Measurements from ENCODE around the gene NOXA1.

The NOXA1 gene

DNA sequence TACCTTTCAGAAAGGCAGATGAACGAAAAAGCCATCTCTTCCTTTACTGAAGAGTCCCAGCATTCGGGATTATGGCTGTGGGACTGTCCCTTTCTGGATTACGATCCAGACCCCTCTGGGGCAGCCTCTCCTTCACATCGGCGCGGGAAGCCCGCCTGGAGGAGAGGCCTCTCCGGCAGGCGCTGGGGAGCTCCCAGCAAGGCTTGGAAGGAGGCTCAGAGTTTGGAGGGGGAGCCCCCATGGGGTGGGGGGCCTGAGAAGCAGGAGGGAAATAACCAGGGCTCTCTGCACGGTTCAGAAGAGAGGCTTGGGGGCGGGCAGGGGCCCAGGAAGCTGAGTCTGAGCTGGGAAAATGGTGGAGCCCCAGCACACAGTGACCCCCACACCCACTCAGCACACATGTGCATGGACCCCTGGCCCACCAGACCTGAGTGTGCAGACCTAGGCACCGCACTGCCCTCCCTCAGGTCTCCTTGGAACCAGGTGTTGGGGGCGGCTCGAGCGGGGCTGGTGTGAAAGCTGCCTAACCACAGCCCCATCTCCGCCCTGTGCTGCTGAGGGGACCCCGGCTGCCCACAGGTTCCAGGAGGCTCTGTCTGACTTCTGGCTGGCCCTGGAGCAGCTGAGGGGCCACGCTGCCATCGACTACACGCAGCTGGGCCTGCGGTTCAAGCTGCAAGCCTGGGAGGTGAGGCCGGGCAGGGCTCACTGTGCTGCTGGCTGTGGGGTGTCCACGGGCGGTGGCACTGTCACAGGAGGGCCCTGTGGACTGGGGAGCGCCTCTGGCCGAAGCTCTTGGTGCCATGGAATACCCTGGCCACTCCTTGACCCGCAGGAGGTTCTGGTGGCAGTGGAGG lies 4.5 kb downstream of the NOXA1 start:
- no peak for DNase-seq (ENCODE audit: low read depth)

DNA sequence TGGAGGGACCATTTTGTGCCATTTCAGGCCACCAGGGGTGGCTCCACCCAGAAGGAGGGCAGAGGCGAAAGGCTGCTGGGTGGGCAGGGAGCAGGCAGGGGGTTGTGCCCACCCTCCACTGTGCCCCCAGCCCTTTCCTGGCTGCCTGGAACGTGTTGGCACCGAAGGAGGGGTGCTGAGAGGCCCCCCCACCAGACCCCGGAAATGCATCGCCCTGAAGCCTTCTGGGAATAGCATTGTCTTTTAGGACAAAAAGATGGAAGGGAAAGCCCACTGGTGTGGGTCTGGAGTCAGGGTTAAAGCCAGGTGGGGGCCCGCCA lies 5.1 kb downstream of the NOXA1 start:
- DNase-seq (ENCODE audit: low read depth): no peak

DNA sequence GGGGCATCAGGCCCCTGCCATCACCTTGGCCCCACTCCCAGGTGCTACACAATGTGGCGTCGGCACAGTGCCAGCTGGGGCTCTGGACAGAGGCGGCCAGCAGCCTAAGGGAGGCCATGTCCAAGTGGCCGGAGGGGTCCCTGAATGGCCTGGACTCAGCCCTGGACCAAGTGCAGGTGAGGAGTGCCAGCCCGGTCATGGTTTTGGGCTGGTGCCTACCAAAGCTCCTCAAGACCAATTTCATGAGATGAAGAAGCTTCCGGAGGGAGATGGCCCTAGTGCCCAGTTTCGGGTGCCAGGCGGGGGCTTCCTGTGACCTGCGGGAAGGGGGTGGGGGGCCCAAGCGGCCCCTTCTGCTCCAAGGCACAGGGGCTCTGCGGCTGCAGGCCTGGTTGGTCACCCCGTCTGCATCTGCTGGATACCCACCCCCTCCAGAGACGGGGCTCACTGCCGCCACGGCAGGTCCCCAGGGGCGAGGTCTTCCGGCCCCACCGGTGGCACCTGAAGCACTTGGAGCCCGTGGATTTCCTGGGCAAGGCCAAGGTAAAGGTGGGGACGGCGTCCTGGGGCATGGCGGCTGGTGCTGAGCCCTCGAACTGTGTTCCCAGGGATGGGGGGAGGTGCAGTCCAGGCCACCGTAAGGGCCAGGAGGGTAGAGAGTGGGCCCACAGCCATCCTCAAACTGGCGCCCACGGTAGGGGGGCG lies 5.8 kb downstream of the NOXA1 start:
- DNase-seq (ENCODE audit: low read depth): no peak

DNA sequence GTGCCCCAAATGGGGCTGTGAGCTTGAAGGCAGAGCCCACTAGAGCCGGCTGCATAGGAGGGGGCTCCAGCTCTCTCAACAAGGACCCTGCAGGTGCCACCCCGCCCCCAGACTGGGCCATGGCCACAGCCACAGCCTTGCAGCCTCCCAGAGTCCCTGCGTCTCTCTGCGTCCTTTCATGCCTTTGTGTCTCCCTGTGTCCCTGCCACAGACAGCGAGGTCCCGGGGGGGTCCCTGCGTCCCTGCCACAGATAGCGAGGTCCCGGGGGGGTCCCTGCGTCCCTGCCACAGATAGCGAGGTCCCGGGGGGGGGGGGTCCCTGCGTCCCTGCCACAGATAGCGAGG lies 6.3 kb downstream of the NOXA1 start:
- DNase-seq (ENCODE audit: low read depth): no peak

DNA sequence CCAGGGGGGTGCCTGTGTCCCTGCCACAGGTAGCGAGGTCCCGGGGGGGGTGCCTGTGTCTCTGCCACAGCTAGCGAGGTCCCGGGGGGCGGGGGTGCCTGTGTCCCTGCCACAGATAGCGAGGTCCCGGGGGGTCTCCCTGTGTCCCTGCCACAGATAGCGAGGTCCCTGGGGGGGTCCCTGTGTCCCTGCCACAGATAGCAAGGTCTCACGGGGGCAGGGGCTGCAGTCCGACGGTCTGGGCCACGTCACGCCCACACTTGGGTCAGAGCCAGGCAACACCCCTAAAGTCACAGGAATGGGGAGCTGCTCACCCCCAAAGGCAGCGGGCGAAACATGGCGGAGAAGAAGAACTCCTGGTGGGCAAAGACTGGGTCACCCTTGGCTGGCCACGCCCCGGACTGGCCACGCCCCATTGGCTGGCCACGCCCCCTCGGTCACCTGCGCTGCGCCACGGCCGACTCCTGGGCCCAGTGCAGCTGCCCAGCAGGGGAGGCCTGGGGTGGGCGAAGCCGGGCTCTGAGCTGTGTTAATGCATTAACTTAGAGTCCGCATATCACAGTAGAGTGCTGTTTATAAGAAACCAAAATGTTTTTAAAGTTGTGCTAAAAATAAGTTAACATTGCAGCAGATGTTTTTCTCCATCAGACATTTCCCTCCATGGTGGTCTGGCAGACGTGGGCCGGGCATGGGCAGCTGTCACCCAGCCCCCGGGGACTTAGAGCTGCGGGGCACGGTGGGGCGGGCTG lies 7.0 kb downstream of the NOXA1 start:
- DNase-seq (ENCODE audit: low read depth): no peak

DNA sequence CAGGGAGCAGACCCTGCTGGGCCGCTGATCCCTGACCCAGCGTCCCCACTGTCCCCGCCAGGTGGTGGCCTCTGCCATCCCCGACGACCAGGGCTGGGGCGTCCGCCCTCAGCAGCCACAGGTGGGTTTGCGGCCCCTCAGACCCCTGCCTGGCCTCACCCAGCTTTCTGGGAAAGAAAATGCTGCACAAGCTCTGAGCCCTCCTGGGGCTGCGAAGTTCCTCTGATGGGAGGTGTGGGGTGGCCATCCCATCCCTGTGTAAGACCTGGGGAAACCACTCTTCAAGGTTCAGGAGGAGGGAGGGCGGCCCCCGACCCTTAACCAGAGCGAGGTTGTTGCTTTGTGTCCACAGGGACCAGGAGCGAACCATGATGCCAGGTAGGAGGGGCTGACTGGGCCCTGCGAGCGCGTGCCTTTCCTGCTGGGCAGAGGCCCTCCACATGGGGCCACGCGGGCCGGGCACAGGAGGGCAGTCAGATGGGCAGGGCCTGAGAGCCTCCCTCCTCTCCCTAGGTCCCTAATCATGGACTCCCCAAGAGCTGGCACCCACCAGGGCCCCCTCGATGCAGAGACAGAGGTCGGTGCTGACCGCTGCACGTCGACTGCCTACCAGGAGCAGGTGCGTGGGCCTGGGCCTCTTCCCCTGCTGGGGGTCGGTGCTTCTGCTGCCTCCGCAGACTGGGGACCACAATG lies 7.7 kb downstream of the NOXA1 start:
- no peak for DNase-seq (ENCODE audit: low read depth)

DNA sequence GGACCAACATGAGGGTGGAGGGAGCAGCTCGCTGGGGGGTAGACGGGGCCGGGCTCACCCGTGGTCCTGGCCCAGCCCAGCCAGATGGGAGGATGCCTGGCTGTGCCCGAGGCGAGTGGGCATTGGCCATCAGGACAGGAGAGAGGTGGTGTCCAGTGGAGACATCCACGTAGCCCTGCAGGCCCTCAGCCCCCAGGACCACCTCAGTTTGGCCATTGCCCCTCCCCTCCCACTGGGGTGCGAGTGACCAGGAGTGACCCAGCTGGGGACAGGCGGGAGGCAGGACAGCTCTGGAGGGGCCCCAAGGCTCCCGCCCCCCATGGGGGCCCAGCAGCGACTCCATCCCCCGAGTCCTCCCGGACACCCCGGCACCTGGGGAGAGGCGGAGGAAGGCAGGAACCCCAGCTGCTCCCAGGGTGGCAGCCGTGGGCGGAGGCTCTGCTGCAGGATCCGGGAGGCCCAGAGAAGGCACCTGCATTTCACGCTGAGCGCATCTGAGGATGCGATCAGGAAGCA lies 8.3 kb downstream of the NOXA1 start:
- DNase-seq (ENCODE audit: low read depth): no peak

DNA sequence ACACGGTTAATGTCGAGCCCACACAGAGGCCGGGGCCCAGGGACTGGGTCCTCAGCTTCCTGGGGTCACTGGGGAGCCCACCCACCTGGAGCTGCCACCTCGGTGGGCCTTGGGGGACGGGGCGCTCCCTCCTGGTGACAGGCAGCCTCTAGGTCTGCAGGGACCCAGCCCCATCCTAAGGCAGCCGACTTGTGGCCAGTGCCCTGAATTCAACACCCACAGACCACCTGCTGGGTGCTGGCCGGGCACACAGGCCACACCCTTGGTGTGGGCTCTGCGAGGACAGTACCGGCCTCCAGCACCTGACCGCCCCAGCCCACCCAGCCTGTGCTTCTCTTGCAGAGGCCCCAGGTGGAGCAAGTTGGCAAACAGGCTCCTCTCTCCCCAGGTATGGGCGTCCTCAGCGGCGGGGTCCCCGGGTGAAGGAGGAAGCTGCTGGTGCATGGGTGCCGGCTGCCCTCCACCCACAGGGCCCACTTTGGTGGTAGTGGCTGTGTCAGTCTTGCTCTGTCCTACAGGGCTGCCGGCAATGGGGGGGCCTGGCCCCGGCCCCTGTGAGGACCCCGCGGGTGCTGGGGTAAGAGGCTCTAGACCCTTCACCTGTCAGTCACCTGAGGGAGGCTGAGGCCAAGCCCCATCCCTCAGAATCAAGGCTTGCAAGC lies 9.6 kb downstream of the NOXA1 start:
- no peak for DNase-seq (ENCODE audit: low read depth)

DNA sequence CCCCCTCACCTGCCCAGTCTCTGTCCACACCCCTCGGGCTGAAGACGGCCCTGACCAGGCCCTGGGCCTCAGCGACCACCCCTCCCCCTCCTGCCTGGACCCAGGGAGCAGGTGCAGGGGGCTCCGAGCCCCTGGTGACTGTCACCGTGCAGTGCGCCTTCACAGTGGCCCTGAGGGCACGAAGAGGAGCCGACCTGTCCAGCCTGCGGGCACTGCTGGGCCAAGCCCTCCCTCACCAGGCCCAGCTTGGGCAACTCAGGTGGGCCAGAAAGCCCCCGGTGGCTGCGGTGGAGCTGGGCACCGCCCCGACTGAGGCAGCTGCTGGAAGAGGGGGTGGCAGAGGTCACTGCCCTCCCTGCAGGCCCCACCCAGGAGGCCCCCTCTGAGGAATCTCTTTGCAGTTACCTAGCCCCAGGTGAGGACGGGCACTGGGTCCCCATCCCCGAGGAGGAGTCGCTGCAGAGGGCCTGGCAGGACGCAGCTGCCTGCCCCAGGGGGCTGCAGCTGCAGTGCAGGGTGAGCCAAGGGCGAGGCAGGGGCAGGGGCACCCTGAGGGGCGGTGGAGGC lies 10.2 kb downstream of the NOXA1 start:
- DNase-seq (ENCODE audit: low read depth): no peak

DNA sequence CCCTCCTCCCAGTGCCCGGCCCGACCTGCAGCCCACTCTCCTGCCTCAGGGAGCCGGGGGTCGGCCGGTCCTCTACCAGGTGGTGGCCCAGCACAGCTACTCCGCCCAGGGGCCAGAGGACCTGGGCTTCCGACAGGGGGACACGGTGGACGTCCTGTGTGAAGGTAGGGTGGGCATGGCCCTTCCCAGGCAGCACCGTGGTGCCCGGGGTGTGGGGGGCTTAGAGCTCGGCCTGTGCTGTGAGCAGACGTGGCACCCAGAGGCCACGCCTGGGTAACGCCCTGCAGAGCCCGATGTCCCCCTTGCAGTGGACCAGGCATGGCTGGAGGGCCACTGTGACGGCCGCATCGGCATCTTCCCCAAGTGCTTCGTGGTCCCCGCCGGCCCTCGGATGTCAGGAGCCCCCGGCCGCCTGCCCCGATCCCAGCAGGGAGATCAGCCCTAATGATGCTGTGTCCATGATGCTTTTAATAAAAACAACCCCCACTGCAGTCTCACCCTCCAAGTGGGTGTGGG lies 10.8 kb downstream of the NOXA1 start:
- no peak for DNase-seq (ENCODE audit: low read depth)

DNA sequence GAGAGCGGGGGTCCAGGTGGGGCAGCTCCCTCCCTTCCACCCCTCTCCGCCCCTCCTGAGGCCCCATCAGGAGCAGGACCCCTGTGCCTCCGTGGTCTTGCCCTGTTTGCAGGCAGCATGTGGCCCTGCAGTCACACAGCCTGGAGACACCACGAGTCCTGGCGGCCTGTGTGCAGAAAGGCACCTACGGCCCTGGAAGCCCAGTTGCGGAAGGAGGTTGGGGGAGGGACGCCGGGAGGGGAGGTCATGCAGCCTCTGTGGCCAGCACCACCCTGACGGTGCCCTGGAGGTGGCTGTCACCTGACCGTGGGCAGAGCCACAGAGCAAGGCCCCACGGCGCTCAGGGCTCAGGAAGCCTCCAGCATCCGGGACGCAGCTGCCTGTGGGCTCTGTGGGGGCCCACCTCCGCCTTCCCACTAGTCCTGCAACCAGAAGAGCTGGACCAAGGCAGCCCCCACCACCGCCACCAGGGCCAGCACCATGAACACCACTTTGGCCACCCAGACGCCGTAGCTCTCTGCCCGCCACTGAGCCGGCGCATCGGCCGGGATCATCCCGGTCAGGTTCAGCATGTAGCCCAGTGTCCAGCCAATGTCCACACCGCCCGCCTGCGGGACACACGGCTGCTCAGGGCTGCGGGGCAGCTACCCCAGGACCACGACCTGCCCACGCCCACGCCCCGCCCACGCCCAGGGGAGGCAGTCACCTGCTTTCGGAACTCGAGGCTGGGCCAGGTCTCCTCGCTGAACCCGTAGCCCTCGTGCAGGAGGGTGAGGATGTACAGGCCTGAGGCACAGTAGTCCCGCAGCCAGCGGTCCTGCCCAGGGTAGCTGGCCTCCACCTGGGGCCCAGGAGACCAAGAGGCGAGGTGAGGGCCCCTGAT lies 11.5 kb downstream of the NOXA1 start:
- no peak for DNase-seq (ENCODE audit: low read depth)

DNA sequence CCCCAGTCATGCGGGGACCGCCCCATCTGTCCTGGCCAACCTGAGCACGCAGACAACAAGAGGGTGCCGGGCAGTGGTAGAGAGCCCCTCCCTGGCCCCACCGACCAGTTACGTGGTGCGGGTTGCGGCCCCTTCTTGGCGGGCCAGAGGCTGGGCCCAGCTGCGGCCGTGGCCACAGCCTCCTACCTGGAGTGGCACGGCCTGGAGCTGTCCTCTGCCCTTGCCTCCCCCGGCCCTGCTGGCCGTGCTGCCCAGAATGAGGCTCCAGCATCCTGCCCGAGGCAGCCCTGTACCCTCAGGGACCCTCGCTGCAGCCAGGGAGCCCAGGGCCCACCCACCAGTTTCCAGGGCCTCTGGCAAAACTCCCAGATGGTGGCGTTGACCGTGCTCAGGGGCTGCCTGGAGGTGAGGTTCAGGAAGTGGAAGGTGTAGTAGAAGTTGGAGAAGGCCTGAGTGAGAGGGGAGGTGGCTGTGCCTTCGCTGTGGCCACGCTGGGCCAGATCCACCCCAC lies 12.2 kb downstream of the NOXA1 start:
- DNase-seq (ENCODE audit: low read depth): no peak

DNA sequence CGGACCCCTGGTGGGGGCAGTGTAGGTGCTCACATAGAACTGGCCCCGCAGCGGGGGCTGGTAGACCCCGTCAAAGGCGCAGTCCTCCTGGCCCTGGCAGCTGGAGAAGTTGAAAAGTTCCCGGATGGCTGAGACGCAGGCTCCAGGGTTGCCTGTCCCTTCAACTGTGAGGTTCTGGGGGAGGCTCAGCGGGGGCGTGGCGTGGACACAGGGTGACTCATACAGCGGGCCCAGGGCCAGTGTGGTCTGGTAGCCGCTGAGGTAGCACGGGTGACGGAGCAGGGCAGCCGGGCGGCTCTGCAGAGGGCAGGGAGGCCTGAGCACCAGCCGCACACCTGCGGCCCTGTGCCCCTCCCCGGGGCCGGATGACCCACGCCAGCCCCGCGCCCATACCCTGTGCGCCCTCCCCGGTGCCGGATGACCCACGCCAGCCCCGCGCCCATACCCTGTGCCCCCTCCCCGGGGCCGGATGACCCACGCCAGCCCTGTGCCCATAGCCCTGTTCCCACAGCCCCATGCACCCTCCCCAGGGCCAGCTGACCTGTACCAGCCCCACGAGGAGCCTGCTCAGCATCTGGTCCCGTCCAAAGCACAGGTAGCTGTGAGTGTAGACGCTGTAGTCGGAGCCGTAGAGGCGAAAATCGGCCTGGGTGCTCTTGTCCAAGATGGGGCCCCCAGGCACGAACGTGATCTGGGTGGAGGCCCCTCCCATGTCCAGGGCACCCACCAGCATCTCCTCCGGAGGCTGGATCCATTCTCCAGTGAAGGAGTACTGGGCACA lies 13.0 kb downstream of the NOXA1 start:
- DNase-seq (ENCODE audit: low read depth): no peak

DNA sequence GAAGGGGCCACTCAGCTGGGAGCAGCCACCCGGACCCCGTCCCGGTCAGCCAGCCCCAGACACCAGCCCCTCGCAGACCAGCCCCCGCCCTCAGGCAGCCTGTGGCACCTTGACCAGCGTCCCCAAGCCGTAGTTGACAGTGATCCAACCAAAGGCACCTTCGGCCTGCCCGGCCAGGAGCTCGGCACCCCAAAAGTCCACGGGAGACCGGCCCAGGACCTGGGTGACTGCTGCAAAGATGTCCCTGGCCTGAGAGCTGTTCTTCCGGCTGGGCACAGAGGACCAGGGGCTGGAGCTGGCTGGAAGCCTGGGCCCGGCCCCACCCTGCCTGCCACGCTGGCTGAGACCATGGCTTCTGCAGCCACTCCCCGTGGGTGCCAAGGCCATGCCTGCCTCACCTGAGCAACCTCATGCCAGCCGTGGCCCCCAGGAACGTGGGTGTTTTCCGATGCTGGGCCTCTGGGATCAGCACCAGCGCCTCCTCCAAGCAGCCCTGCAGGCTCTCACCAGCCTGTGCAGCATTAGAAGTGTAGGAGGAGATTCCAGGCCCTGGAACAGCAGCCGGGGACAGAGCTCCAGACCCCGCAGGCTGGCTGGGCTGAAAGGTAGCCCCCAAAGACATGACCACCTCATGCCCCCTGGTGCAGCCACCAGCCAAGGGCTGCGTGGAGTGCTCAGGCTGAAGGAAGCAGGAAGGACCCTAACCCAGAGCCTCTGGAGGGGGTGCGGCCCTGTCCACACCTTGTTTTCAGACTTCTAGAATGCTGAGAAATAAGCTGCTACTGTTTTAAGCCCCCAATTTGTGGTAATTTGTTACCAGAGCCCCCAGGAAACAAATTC lies 13.8 kb downstream of the NOXA1 start:
- no peak for DNase-seq (ENCODE audit: low read depth)

DNA sequence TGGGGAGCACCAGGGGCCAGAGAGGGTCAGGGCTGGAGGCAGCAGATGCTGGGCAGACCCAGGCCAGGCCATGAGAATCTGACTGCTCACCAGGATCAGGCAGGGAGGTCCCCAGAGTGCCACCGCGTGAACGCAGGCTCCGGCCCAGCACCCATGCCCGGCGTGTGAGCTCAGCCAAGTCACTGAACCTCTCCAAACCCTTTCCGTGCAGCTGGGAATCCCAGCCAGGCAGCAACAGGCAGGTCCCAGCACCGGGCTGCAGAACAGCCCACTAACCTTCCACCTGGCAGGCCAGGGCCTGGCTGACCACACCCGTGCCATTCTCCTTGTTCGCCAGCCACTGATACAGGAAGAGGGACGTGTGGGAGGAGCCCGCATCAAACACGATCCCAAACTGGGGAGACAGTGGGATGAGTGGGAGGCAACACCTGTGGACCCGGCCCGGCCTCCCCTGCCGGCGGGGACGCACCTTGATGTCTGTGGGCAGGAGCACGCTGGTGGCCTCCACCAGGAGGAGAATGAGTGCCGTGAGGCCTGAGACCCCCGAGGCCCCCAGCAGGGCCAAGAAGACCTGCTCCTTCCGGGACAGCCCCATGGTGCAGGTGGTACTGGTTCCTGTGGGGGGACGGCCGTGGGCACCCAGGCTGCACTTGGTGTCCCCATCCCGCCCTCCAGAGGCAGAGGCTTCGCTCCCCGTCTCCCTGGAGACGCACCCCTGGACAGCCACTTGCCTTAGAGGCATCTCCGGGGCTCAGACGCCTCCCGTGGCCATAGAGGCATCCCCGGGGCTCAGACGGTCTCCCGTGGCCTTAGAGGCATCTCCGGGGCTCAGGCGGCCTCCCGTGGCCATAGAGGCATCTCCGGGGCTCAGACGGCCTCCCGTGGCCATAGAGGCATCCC lies 14.7 kb downstream of the NOXA1 start:
- DNase-seq (ENCODE audit: low read depth): no peak

DNA sequence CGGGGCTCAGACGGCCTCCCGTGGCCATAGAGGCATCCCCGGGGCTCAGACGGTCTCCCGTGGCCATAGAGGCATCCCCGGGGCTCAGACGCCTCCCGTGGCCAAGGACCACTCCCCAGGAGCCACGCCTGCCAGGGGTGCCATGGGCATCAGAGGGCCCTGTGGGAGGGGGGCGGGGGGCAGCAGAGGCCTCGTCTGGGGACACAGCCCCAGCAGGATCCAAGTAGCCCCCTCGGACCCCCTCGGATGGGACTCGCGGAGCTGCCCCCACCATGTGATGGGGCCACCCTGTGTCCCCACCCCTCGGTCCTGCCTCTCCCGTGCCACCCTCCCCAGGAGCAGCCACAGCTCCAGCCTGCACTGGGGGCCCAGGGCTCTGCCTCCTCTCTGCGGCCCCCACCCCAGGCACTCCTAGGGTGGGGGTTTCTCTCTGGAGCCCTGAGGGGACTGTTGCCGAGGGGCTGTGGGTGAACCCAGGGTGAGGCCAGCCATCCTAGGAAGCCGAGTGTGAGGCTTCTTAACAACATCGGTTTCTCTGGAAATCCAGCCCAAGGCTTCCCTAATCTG lies 15.5 kb downstream of the NOXA1 start:
- no peak for DNase-seq (ENCODE audit: low read depth)
